GM03348 (cell line): ENCODE results near the gene AFAP1.

Experiments used
- DNase-seq: peaks from one replicate; pipeline ENCODE4 v3.0.0; 2012; ENCODE audit warnings: low spot score

The AFAP1 gene

DNA sequence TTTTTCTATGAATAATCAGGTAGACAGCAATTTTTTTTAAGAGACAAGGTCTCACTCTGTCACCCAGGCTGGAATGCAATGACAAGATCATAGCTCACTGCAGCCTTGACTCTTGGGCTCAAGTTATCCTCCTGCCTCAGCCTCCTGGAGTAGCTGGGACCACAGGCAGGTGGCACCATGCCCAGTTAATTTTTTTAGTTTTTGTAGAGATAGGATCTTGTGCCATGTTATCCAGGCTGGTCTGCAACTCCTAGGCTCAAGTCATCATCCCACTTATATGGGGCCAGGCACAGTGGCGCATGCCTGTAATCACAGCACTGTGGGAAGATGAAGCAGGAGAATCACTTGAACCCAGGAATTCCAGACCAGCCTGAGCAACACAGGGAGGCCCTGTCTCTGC, 26.8 kb downstream of the AFAP1 start:
- no peak for DNase-seq

- peak; percentile 79 for DNase-seq
Observed at GRCh38 chr4:7910952-7911578, 28.6 kb downstream of the AFAP1 start.

DNA sequence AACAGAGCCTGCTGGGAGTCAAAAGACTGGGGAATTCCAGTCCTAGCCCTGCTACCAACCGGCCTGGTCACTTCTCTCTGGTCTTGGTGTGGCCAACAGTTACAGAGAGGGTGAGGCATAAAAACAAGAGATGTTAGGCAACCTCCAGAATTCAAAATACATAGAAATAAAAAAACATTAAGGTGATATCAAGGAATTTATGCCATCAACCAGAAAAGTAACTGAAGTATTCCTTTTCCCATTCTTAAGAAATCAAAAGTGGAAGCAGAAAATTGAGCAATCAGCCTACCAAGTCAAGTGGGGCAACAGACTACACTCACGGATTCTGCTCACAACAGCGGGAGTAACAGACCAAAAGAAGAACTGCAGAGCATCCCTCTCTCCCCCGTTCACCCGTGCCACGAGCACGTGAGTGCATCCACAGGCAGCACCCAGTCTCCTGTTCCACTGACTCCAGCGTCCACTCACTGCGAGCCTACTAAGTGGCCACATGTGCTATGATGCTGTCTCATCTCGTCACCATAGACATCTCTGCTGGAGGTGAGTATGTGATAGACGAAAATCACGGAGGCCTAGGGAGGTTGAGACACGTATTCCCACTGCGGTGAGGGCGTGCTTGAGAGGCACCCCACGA, 29.3 kb downstream of the AFAP1 start:
- DNase-seq = peak; percentile 64

GRCh38 chr4:7909463-7910262, 30.0 kb downstream of the AFAP1 start:
- no peak for DNase-seq

DNA sequence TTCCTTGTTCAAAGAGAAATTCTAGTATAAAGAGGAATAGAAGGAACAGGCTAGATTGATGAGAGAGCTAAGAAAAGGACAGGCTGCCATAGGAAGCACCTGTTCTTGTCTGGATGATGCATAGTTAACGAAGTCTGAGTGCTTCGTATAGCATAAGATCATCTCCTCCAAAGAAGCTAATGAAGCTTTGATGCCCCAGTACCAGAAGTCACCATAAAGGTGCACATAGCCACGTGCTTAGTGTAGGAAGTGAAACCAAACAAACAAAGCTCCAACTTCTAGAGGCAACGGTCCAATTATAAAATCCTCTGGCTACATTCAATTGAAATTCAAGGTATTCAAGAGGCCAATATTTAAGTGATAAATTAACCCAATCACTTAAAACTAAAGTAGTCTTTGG, 31.0 kb downstream of the AFAP1 start:
- no peak for DNase-seq

- DNase-seq = no peak
Observed at GRCh38 chr4:7907142-7907541, 32.5 kb downstream of the AFAP1 start.

GRCh38 chr4:7906171-7906701, 33.4 kb downstream of the AFAP1 start:
- no peak for DNase-seq

- DNase-seq = peak; percentile 73
Observed at GRCh38 chr4:7904952-7905915, 34.4 kb downstream of the AFAP1 start.

- DNase-seq = peak; percentile 72
Observed at GRCh38 chr4:7903791-7904516, 35.7 kb downstream of the AFAP1 start.

GRCh38 chr4:7902826-7903225, 36.8 kb downstream of the AFAP1 start:
- no peak for DNase-seq

GRCh38 chr4:7902101-7902553, 37.5 kb downstream of the AFAP1 start:
- no peak for DNase-seq

- no peak for DNase-seq
Observed at GRCh38 chr4:7901311-7901885, 38.3 kb downstream of the AFAP1 start.

DNA sequence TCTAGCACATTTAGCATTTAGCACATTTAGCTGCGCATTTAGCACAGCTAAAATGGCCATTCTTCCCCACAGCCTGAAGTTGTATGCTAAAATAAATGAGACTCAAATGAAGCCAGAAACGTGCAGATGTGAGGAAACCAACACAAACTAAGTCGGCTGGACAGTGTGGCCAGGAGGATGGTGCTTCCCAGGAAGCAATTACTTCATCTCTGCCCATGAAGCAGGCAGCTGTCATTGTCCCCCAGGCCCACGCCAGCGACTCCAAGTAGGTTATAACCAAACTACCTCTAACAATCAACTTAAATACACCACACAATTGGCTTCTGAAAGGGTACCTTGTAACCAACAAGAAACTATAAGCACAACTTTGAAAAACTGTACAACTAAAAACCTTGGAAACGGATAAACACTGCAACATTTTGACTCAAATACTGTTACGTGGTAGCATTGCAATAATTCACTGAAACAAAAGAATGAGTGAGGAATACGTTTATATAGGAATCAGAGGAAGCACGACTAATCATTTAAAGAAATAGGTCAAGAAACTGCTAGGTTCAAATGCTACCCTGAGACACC, 39.2 kb downstream of the AFAP1 start:
- DNase-seq = no peak

GRCh38 chr4:7899184-7899869, 40.3 kb downstream of the AFAP1 start:
- DNase-seq = no peak

- DNase-seq = no peak
Observed at GRCh38 chr4:7898385-7898784, 41.3 kb downstream of the AFAP1 start.

GRCh38 chr4:7897811-7898210, 41.9 kb downstream of the AFAP1 start:
- DNase-seq = no peak

DNA sequence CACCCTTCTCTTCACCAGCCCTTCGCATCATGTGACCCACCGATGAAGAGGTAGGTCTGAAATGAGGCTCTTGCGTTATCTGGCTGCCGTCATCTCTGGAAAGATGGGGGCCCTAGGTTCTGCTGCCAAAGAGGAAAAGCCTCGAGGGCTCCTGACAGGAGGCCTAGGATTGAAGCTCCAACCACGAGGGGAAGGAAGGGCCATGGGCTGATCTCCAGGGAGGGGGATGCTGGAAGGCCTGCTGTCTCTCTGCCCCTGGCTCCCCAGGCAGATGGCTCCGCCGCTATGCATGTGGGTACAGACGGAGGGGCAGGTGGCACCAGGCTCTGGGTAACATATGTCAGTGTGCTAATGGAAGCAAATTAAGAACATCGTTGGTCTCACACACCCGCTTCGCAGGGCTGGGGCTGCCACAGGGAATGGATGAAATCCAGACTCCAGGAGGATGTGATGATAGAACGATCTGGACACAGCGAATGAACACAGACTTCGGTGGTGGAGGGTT, 44.9 kb downstream of the AFAP1 start:
- DNase-seq = no peak

DNA sequence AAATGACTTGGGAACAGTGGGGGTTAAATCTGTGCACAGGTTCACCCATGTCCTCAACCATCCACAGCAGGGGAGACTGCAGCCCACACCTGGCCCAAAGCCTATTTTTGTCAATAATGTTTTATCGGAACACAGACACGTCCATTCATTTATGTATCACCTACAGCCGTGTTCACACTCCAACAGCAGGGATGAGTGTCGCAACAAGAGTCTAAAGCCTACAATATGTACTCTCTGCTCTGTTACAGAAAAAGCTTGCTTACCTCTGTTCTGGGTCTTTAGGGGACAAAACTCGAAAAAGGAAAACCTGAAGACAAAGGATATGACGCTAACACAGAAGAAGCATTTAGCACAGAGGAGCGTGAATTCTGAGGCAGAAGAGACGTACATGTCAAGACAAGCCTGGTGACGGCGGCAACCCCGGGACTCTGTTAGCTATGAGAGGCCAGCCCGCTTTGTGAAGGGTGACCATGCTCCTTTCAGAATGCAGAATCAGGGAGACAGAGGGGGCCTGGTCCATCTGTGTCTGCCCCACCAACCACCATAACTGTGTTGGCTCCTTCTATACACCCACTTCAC, 45.5 kb downstream of the AFAP1 start:
- no peak for DNase-seq

GRCh38 chr4:7893539-7893938, 46.1 kb downstream of the AFAP1 start:
- DNase-seq = no peak
